WTC11 (cell line): ENCODE results near the gene SBSN.

Experiments used
- CTCF ChIP-seq: fragments of 200-600 bp; IDR thresholded peaks from 2 replicates; pipeline ENCODE4 v1.8.0; 2022; ENCODE audit warnings: antibody characterized with exemption
- ZNF416 ChIP-seq: fragments of 250-450 bp; sonication (Bioruptor Pico); IDR thresholded peaks from 2 replicates; pipeline ENCODE4 v1.9.0; 2021; ENCODE audit warnings: mild to moderate bottlenecking, inconsistent platforms
- ZNF532 ChIP-seq: fragments of 250-450 bp; sonication (Bioruptor Pico); IDR thresholded peaks from 2 replicates; pipeline ENCODE4 v1.9.0; 2021; ENCODE audit warnings: mild to moderate bottlenecking, borderline replicate concordance

- TF ChIP-seq CTCF (no peak), ZNF416 (no peak), ZNF532 (CRISPR knock-in tag) (no peak)
Observed at GRCh38 chr19:35545001-35545854, 17.1 kb upstream of the SBSN start, which contains the start of gene TMEM147.
